Measurements from ENCODE around the gene ITGAD. TPM values are rescaled to one million over a fixed set of nuclear protein-coding genes. Genes with fewer than 3 reads are reported as not detected.
A peak's percentile ranks its signal among the peaks of the same experiment; 100 is the strongest.
"Not testable (repeated sequence)": the region's sequence is repeated elsewhere in the genome, so short reads cannot be mapped to it uniquely, and the experiment has no call there.

The ITGAD gene
- total RNA-seq, 1 donor from 2014 or later, result not detected

- Mint-ChIP-seq H3K36me3 (ENCODE audit: unreplicated experiment) (no peaks in the 10 kb centered on the region), H3K4me1 (ENCODE audit: low read depth, unreplicated experiment) (no peaks in the 10 kb centered on the region), H3K4me3 (ENCODE audit: unreplicated experiment) (no peak overlapping the region), H3K9me3 (ENCODE audit: unreplicated experiment) (peaks cover 4% of the 10 kb centered on the region), H3K27ac (ENCODE audit: unreplicated experiment) (no peak overlapping the region), H3K27me3 (ENCODE audit: unreplicated experiment) (peaks cover 4% of the 10 kb centered on the region)
- TF ChIP-seq CTCF (IDR thresholded peaks at IDR 0.05; ENCODE audit: partially characterized antibody, unreplicated experiment), result no peak
- no peak for DNase-seq
These were observed 45.3 kb downstream of the ITGAD start for GRCh38 chr16:31438414-31438813.

DNA sequence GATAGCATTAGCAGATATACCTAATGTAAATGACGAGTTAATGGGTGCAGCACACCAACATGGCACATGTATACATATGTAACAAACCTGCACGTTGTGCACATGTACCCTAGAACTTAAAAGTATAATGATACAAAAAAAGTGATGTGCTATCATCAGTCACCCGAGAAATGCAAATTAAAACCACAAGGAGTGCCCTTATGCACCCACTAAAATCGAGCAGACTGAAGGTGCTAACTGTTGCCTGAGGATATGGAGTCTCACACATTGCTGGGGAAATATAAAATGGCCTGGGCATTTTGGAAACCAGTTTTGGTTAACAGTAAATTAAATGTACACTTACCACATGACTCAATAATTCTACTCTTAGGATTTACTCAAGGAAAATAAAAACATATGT lies 45.9 kb downstream of the ITGAD start:
- DNase-seq; H3K4me3 Mint-ChIP-seq (ENCODE audit: unreplicated experiment); H3K4me1 Mint-ChIP-seq (ENCODE audit: low read depth, unreplicated experiment); H3K27me3 Mint-ChIP-seq (ENCODE audit: unreplicated experiment); H3K9me3 Mint-ChIP-seq (ENCODE audit: unreplicated experiment); H3K27ac Mint-ChIP-seq (ENCODE audit: unreplicated experiment); H3K36me3 Mint-ChIP-seq (ENCODE audit: unreplicated experiment): not testable (repeated sequence)

DNA sequence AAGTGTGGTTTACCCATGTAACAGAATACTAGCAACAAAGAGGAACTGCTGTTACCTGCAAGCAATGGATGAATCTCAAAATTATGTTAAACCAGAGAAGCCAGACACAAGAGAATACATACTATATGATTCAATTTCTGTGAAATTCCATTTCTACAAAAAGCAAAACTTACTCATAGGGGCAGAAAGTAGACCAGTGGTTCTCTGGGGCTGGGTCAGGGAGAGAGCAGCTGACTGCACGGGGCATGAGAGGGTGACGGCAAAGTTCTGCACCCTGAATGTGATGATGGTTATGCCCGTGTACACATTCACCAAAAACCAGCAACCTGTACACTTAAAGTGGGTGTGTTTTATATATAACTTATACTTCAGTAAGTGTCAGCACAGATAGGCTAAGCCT lies 46.4 kb downstream of the ITGAD start:
- Mint-ChIP-seq H3K9me3 (ENCODE audit: unreplicated experiment) (peaks cover 8% of the 10 kb centered on the region), H3K27ac (ENCODE audit: unreplicated experiment) (no peak overlapping the region), H3K4me1 (ENCODE audit: low read depth, unreplicated experiment) (no peaks in the 10 kb centered on the region), H3K27me3 (ENCODE audit: unreplicated experiment) (peaks cover 4% of the 10 kb centered on the region), H3K36me3 (ENCODE audit: unreplicated experiment) (no peaks in the 10 kb centered on the region), H3K4me3 (ENCODE audit: unreplicated experiment) (no peak overlapping the region)
- no peak for DNase-seq
- no peak for TF ChIP-seq CTCF (IDR thresholded peaks at IDR 0.05; ENCODE audit: partially characterized antibody, unreplicated experiment)

DNA sequence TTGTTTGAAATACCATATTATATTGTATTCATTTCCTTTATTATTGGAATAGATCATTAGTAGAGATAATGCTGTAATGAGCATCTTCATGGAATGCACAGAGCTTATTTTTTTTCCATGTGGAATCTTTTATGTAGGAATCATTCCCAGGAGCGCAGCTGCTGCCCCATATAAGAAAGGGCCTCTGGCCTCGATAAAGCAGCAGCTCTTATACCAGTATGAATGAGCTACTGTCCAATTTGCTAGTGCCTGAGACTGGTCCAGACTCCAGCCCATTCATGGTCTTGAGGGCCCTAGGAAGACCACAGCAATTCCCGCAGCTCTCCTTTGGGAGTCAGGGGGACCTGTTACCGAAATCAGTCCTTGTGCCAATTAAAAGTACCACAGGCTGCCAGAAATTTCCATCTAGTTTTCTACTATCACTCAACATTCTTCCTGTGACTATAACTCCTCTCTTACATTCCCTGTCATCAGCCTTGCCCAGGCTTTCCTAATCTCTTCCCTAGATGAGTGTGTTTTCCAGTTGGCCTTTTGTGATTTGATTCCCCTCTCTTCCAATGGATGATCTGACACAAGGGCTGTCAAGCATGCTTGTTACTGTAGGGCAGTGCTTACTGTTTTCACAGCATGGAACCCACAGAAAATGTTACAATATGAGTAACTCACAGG lies 47.5 kb downstream of the ITGAD start:
- H3K27me3 Mint-ChIP-seq (ENCODE audit: unreplicated experiment), result peaks cover 4% of the 10 kb centered on the region
- H3K9me3 Mint-ChIP-seq (ENCODE audit: unreplicated experiment), result peaks cover 8% of the 10 kb centered on the region
- no peak overlapping the region for H3K4me3 Mint-ChIP-seq (ENCODE audit: unreplicated experiment)
- H3K4me1 Mint-ChIP-seq (ENCODE audit: low read depth, unreplicated experiment), result no peaks in the 10 kb centered on the region
- no peak for DNase-seq
- H3K36me3 Mint-ChIP-seq (ENCODE audit: unreplicated experiment), result no peaks in the 10 kb centered on the region
- H3K27ac Mint-ChIP-seq (ENCODE audit: unreplicated experiment), result no peak overlapping the region
- TF ChIP-seq CTCF (IDR thresholded peaks at IDR 0.05; ENCODE audit: partially characterized antibody, unreplicated experiment), result no peak

DNA sequence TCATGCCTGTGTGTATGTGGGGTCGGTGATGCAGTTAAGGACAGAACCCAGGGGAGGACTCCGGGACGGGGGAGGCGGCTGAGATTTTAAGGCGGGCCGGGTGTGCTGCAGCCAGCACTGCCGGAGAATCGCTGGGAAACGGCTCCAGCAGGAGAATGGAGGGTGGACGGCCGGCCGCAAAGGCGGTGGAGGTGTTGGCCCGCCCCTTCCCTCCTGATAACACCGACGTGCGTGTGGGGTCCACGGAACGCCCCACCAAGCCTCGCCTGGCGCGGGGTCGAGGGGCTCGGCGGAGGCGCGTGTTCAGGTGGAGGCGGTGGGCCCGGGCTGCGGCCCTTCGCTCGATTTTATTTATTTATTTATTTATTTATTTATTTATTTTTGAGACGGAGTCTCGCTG lies 48.8 kb downstream of the ITGAD start:
- H3K36me3 Mint-ChIP-seq (ENCODE audit: unreplicated experiment), result peaks cover 5% of the 10 kb centered on the region
- H3K9me3 Mint-ChIP-seq (ENCODE audit: unreplicated experiment), result peaks cover 7% of the 10 kb centered on the region
- H3K27ac Mint-ChIP-seq (ENCODE audit: unreplicated experiment), result peak overlapping the region; percentile 82
- peaks cover 5% of the 10 kb centered on the region for H3K27me3 Mint-ChIP-seq (ENCODE audit: unreplicated experiment)
- H3K4me1 Mint-ChIP-seq (ENCODE audit: low read depth, unreplicated experiment), result no peaks in the 10 kb centered on the region
- DNase-seq, result no peak
- no peak for TF ChIP-seq CTCF (IDR thresholded peaks at IDR 0.05; ENCODE audit: partially characterized antibody, unreplicated experiment)
- H3K4me3 Mint-ChIP-seq (ENCODE audit: unreplicated experiment), result peak overlapping the region; percentile 81

DNA sequence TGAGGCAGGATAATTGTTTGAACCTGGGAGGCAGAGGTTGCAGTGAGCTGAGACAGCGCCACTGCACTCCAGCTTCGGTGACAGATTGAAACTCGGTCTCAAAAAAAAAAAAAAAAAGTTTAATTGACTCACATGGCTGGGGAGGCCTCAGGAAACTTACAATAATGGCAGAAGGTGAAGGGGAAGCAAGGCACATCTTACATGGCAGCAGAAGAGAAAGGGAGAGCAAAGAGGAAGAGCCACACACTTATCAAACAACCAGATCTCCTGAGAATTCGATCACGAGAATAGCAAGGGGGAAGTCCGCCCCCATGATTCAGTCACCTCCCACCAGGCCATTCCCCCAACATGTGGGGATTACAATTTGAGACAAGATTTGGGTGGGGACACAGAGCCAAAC lies 52.8 kb downstream of the ITGAD start:
- H3K4me1 Mint-ChIP-seq (ENCODE audit: low read depth, unreplicated experiment); H3K4me3 Mint-ChIP-seq (ENCODE audit: unreplicated experiment); H3K9me3 Mint-ChIP-seq (ENCODE audit: unreplicated experiment); H3K27ac Mint-ChIP-seq (ENCODE audit: unreplicated experiment); DNase-seq; H3K36me3 Mint-ChIP-seq (ENCODE audit: unreplicated experiment); H3K27me3 Mint-ChIP-seq (ENCODE audit: unreplicated experiment): not testable (repeated sequence)

All from glutamatergic neuron (in vitro differentiated cells).